Measurements from ENCODE around the gene CLASRP.

Gene CLASRP

DNA sequence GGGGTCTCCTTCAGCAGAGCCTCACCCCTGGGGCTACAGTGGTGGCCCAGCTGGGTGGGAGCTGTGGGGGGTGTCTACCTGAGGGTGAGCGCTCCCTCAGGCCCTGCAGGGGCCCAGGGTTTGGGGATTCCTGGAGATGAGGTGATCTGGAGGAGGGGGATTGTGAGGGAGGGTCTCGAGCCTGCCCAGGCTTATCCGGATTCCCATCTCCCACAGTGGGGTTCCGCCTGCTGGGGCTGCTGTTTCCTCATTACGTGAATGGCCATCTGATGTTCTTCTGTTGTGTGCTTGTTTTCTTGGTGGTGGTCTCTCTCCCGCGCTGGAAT is 58.6 kb downstream of the CLASRP start:
- TF ChIP-seq, protein P1, sequence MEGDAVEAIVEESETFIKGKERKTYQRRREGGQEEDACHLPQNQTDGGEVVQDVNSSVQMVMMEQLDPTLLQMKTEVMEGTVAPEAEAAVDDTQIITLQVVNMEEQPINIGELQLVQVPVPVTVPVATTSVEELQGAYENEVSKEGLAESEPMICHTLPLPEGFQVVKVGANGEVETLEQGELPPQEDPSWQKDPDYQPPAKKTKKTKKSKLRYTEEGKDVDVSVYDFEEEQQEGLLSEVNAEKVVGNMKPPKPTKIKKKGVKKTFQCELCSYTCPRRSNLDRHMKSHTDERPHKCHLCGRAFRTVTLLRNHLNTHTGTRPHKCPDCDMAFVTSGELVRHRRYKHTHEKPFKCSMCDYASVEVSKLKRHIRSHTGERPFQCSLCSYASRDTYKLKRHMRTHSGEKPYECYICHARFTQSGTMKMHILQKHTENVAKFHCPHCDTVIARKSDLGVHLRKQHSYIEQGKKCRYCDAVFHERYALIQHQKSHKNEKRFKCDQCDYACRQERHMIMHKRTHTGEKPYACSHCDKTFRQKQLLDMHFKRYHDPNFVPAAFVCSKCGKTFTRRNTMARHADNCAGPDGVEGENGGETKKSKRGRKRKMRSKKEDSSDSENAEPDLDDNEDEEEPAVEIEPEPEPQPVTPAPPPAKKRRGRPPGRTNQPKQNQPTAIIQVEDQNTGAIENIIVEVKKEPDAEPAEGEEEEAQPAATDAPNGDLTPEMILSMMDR (IDR thresholded peaks at IDR 0.05; ENCODE audit: insufficient read depth, low read length): no peak
- no peak for TF ChIP-seq POLR2AphosphoS5 (IDR thresholded peaks at IDR 0.05; ENCODE audit: low read depth)
- H3K4me3 ChIP-seq (replicated peaks; ENCODE audit: insufficient read depth, low read length): no peak overlapping the region
- H3K27me3 ChIP-seq (ENCODE audit: insufficient read depth, poor library complexity, severe bottlenecking): no peaks in the 10 kb centered on the region
- DNase-seq (ENCODE audit: low read depth in 1 of 2, low spot score in 1 of 2): no peak
- H3K27ac ChIP-seq (replicated peaks): no peak overlapping the region

DNA sequence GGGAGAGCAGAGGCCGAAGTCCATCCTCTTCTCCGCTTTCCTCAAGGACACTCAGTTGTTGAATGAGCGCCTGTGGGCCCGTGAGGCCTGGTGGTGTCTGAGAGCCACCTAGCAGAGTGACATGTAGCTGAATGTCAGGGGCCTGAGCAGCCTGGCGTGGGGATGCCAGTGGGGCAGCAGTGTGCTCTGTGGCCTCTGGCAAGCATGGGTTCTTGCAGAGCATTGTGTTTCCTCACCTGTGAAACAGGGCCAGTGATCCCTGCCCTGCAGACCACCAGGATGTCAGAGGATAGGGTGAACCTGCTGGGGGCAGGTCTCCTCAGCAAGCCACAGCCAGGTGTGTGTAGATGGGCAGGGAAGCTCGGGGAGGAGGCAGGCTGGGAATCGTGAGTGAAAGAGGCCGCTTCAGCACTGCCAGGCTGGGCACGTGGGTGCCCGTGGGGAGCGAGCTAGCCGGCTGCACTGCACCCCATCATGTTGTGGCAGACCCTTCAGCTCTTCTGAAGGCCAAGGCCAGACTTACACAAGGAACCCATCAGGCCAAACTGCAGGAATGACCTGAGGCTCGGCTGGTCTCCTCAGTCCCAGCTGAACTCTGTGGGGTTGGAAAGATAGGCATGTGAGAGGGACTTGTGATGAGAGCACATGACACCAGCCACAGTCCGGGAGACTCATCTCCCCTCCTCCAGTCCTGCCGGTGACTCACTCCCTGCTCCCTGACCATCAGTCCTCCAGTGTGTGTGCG is 59.1 kb downstream of the CLASRP start:
- Histone ChIP-seq H3K27ac (replicated peaks) (0 out of 2 replicates have a peak overlapping the region, but pooled peaks have one; percentile 11), H3K27me3 (ENCODE audit: insufficient read depth, poor library complexity, severe bottlenecking) (no peaks in the 10 kb centered on the region), H3K4me3 (replicated peaks; ENCODE audit: insufficient read depth, low read length) (no peak overlapping the region)
- TF ChIP-seq GABPA (IDR thresholded peaks at IDR 0.05; ENCODE audit: low read depth) (no peak), POLR2AphosphoS5 (IDR thresholded peaks at IDR 0.05; ENCODE audit: low read depth) (no peak), SPI1 (IDR thresholded peaks at IDR 0.05; ENCODE audit: borderline replicate concordance, low read depth) (no peak)
- TF ChIP-seq, protein P2, sequence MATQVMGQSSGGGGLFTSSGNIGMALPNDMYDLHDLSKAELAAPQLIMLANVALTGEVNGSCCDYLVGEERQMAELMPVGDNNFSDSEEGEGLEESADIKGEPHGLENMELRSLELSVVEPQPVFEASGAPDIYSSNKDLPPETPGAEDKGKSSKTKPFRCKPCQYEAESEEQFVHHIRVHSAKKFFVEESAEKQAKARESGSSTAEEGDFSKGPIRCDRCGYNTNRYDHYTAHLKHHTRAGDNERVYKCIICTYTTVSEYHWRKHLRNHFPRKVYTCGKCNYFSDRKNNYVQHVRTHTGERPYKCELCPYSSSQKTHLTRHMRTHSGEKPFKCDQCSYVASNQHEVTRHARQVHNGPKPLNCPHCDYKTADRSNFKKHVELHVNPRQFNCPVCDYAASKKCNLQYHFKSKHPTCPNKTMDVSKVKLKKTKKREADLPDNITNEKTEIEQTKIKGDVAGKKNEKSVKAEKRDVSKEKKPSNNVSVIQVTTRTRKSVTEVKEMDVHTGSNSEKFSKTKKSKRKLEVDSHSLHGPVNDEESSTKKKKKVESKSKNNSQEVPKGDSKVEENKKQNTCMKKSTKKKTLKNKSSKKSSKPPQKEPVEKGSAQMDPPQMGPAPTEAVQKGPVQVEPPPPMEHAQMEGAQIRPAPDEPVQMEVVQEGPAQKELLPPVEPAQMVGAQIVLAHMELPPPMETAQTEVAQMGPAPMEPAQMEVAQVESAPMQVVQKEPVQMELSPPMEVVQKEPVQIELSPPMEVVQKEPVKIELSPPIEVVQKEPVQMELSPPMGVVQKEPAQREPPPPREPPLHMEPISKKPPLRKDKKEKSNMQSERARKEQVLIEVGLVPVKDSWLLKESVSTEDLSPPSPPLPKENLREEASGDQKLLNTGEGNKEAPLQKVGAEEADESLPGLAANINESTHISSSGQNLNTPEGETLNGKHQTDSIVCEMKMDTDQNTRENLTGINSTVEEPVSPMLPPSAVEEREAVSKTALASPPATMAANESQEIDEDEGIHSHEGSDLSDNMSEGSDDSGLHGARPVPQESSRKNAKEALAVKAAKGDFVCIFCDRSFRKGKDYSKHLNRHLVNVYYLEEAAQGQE (IDR thresholded peaks at IDR 0.05; ENCODE audit: insufficient replicate concordance, low read depth): no peak
- TF ChIP-seq, protein P1 (IDR thresholded peaks at IDR 0.05; ENCODE audit: insufficient read depth, low read length): no peak
- DNase-seq (ENCODE audit: low read depth in 1 of 2, low spot score in 1 of 2): peak in 1 of 2 experiments; percentile 45

DNA sequence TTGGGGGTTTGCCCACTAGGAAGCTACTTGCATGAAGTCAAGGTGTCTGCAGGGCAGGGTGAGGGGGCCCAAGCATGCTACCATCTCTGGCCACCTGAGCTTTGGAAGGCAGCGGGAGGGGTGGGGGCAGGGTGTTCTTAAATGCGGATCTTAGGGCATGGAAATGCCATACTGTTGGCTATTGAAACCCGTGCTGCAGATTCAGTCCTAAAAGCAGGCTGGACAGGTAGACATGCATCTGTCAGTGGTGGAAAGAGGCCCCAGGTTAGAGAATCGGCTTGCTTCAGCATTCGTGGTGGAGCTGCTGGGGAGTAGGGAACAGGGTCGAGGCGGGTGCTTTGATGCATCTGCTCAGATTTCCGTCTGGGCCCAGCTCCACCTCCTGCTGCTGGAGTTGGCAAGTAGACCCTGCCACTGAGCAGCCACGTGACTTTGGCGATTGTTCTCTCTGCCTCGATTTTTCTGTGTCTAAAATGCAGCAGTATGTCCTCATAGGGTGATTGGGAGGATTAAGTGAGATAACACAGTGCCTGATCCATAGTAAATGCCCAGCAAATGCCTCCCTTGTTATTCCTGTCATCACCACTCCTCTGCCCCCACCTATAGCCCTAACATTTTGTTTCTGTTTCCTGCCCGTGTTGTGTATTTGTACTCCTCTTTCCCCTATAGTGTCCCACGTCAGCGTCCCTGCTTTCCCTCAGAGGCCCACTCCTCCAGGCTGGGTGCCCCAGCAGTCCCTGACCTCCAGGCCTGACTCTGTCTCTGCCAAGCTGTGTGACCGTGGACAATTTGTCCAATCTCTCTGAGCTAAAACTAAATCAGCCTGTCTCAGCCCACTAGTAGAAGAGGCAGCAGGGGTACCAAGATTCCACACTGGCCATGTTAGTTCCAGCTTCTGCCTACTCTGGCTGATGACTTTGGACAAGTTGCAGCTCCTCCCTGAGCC is 59.9 kb downstream of the CLASRP start:
- H3K27me3 ChIP-seq (ENCODE audit: insufficient read depth, poor library complexity, severe bottlenecking): no peaks in the 10 kb centered on the region
- no peak for DNase-seq (ENCODE audit: low read depth in 1 of 2, low spot score in 1 of 2)
- H3K4me3 ChIP-seq (replicated peaks; ENCODE audit: insufficient read depth, low read length): no peak overlapping the region
- H3K27ac ChIP-seq (replicated peaks): no peak overlapping the region
- TF ChIP-seq, protein P2 (IDR thresholded peaks at IDR 0.05; ENCODE audit: insufficient replicate concordance, low read depth): no peak
- TF ChIP-seq, protein P1 (IDR thresholded peaks at IDR 0.05; ENCODE audit: insufficient read depth, low read length): no peak
- TF ChIP-seq POLR2AphosphoS5 (IDR thresholded peaks at IDR 0.05; ENCODE audit: low read depth) (no peak), GABPA (IDR thresholded peaks at IDR 0.05; ENCODE audit: low read depth) (no peak), SPI1 (IDR thresholded peaks at IDR 0.05; ENCODE audit: borderline replicate concordance, low read depth) (no peak)

All from HL-60 (cell line).